Endothelial cell of umbilical vein (primary cell): ENCODE data around the gene CEACAM5. TPM values are rescaled to one million over a fixed set of nuclear protein-coding genes. Genes with fewer than 3 reads are reported as not detected.

Source experiments
- Bru-seq: library from RNA; stranded (reverse); fragments of 400-500 nt; gene quantifications from one replicate; lab custom pipeline; 2021; lab: Mats Ljungman, UMichigan
- BruChase-seq, 2 experiments: library from RNA; stranded (reverse); fragments of 400-500 nt; gene quantifications; one replicate each; lab custom pipeline; 2021; lab: Mats Ljungman, UMichigan
- BruUV-seq: library from RNA; stranded (reverse); fragments of 400-500 nt; replicated peaks from 2 replicates; lab custom pipeline; 2021; lab: Mats Ljungman, UMichigan
- CTCF ChIA-PET: fragments of 300-600, 350-600 bp; sonication (Branson Sonifier 250); formaldehyde crosslinking; loops from one replicate; lab custom pipeline; 2021; ENCODE audit warnings: antibody characterized with exemption, inconsistent platforms; lab: Charles Lee
- POLR2A ChIA-PET: fragments of 300-600, 350-600 bp; sonication (Branson Sonifier 250); formaldehyde crosslinking; loops from one replicate; lab custom pipeline; 2021; ENCODE audit warnings: antibody characterized with exemption, inconsistent platforms; lab: Charles Lee
- DNase-seq: peaks from one replicate; pipeline ENCODE4 v3.0.0-alpha.2; 2011; ENCODE audit warnings: low read depth, low spot score
- FAIRE-seq: peaks from 2 replicates; lab custom pipeline; 2011; peaks lifted over from hg19 to GRCh38; lab: Jason Lieb, UNC
- H2AFZ ChIP-seq: 2 replicates; pipeline ENCODE4 v1.6.0; 2012; ENCODE audit warnings: low read depth, low read length, control low read depth, inconsistent platforms
- H3K27ac ChIP-seq: 2 replicates; pipeline ENCODE4 v1.5.1; 2011; ENCODE audit warnings: low read depth, mild to moderate bottlenecking, control low read depth, low read length, moderate library complexity; ENCODE audit not compliant: insufficient read depth
- H3K27me3 ChIP-seq, 2 experiments: 2 replicates each; pipeline versions ENCODE4 v1.6.0 to v1.6.1; 2011; ENCODE audit warnings: low read length in 2 of 2, mixed read lengths in 1 of 2; ENCODE audit not compliant: control insufficient read depth in 2 of 2, insufficient read depth in 2 of 2
- H3K36me3 ChIP-seq, 2 experiments: 2 replicates in 1 of 2; 3 replicates in 1 of 2; pipeline ENCODE4 v1.5.1; 2011; ENCODE audit warnings: low read length in 2 of 2, mild to moderate bottlenecking in 1 of 2, moderate library complexity in 1 of 2; ENCODE audit not compliant: control insufficient read depth in 2 of 2, insufficient read depth in 2 of 2; ENCODE audit errors: extremely low read depth in 1 of 2
- H3K4me1 ChIP-seq: 3 replicates; pipeline ENCODE4 v1.5.1; 2011; ENCODE audit warnings: mild to moderate bottlenecking, low read length; ENCODE audit not compliant: control insufficient read depth, insufficient read depth; ENCODE audit errors: extremely low read depth
- H3K4me2 ChIP-seq: 2 replicates; pipeline ENCODE4 v1.6.1; 2011; ENCODE audit warnings: low read length, control low read depth, mixed read lengths; ENCODE audit not compliant: insufficient read depth
- H3K4me3 ChIP-seq, 3 experiments: fragments of 200-600 bp in 1 of 3; sonication (generic), shearing (Covaris generic) in 1 of 3; replicated peaks in 1 of 3; 2 replicates each; pipeline ENCODE4 v1.5.1; 2011 to 2016; ENCODE audit warnings: control low read depth in 3 of 3, low read length in 3 of 3, mild to moderate bottlenecking in 2 of 3, inconsistent platforms in 1 of 3, low read depth in 1 of 3, moderate library complexity in 1 of 3; ENCODE audit not compliant: insufficient read depth in 1 of 3
- H3K79me2 ChIP-seq: 2 replicates; pipeline ENCODE4 v1.6.0; 2012; ENCODE audit warnings: low read length, inconsistent platforms; ENCODE audit not compliant: control insufficient read depth, insufficient read depth
- H3K9ac ChIP-seq: replicated peaks from 2 replicates; pipeline ENCODE3; 2011; ENCODE audit warnings: low read length, control low read depth; ENCODE audit not compliant: insufficient read depth; ENCODE audit errors: extremely low read depth
- H3K9me1 ChIP-seq: replicated peaks from 3 replicates; pipeline ENCODE4 v1.6.0; 2011; ENCODE audit warnings: mild to moderate bottlenecking, low read length; ENCODE audit not compliant: control insufficient read depth, insufficient read depth; ENCODE audit errors: extremely low read depth
- H3K9me3 ChIP-seq: replicated peaks from 2 replicates; pipeline ENCODE4 v1.5.1; 2012; ENCODE audit warnings: low read length, inconsistent platforms; ENCODE audit not compliant: control insufficient read depth, insufficient read depth
- H4K20me1 ChIP-seq: replicated peaks from 2 replicates; pipeline ENCODE3; 2011; ENCODE audit warnings: mild to moderate bottlenecking, low read length; ENCODE audit not compliant: control insufficient read depth, insufficient read depth; ENCODE audit errors: extremely low read depth
- CTCF ChIP-seq, 2 donors: IDR thresholded peaks; 1 replicate in 1 of 2; 2 replicates in 1 of 2; pipeline ENCODE4 v1.5.1; 2011; ENCODE audit warnings: low read length in 2 of 2, mild to moderate bottlenecking in 2 of 2, moderate library complexity in 2 of 2, control low read depth in 1 of 2, inconsistent platforms in 1 of 2, low read depth in 1 of 2; ENCODE audit not compliant: insufficient read depth in 1 of 2; ENCODE audit errors: extremely low read depth in 1 of 2
- EZH2 ChIP-seq: IDR thresholded peaks from 2 replicates; pipeline ENCODE4 v1.6.1; 2012; ENCODE audit warnings: borderline replicate concordance, low read depth, mild to moderate bottlenecking, moderate library complexity, low read length, inconsistent platforms; ENCODE audit not compliant: severe bottlenecking
- FOS ChIP-seq: IDR thresholded peaks from 2 replicates; pipeline ENCODE4 v1.6.1; 2011; ENCODE audit warnings: mild to moderate bottlenecking, low read length, moderate library complexity, borderline replicate concordance; ENCODE audit not compliant: insufficient read depth
- GATA2 ChIP-seq: IDR thresholded peaks from 2 replicates; pipeline ENCODE4 v1.7.0; 2011; ENCODE audit warnings: low read depth, mild to moderate bottlenecking, moderate library complexity, mixed read lengths, low read length; ENCODE audit not compliant: insufficient read length, insufficient read depth
- JUN ChIP-seq: IDR thresholded peaks from 2 replicates; pipeline ENCODE4 v1.6.1; 2011; ENCODE audit warnings: borderline replicate concordance, low read depth; ENCODE audit not compliant: insufficient read length, insufficient read depth
- MAX ChIP-seq: IDR thresholded peaks from 2 replicates; pipeline ENCODE4 v1.6.1; 2011; ENCODE audit not compliant: insufficient read depth, insufficient read length
- MYC ChIP-seq: IDR thresholded peaks from one replicate; pipeline ENCODE4 v1.6.1; 2011; ENCODE audit warnings: mild to moderate bottlenecking, low read depth, low read length
- POLR2A ChIP-seq: IDR thresholded peaks from 2 replicates; pipeline ENCODE4 v1.6.1; 2012; ENCODE audit warnings: low read depth, mild to moderate bottlenecking, control low read depth, low read length
- POLR2AphosphoS5 ChIP-seq: IDR thresholded peaks from 2 replicates; pipeline ENCODE4 v1.6.1; 2012; ENCODE audit warnings: low read depth, mild to moderate bottlenecking, control low read depth, low read length, moderate library complexity; ENCODE audit not compliant: insufficient read depth
- dilution Hi-C: fragments of 300-500 bp; cut with MboI; formaldehyde crosslinking; loops from one replicate; pipeline ENCODE4 v1.15.0; 2019; ENCODE audit warnings: low sequenced_read_pairs; ENCODE audit not compliant: extremely low pct_ligation_motif_present
- intact Hi-C: fragments of 100-400 bp; cut with micrococcal nuclease; formaldehyde crosslinking; loops from one replicate; pipeline ENCODE4 v1.10.0; 2022
- long read RNA-seq: library from polyadenylated mRNA; stranded (forward); transcript quantifications from one replicate; pipeline ENCODE4 v2.0.0, GENCODE V29; 2021
- polyA minus RNA-seq, 3 experiments: library from RNA; depleted of rRNA, polyadenylated mRNA; stranded (reverse); fragments of >200 nt; gene quantifications; 1 replicate in 1 of 3; 2 replicates in 2 of 3; pipeline ENCODE4 v1.2.3, GENCODE V29; 2011
- polyA plus RNA-seq, 4 experiments: library from polyadenylated mRNA; depleted of rRNA in 3 of 4; stranded (reverse) in 3 of 4; unstranded in 1 of 4; fragments of >200 nt; gene quantifications; 2 replicates each; pipeline versions ENCODE4 v1.2.1 to v1.2.3, GENCODE V29; 2011 to 2012; ENCODE audit warnings: missing spikeins in 1 of 4
- total RNA-seq: library from RNA; stranded (reverse); gene quantifications from 2 replicates; pipeline ENCODE4 v1.2.3, GENCODE V29; 2021

Gene CEACAM5
- total RNA-seq (not detected in 2 replicates), polyA plus RNA-seq (not detected in 2 replicates), polyA minus RNA-seq (not detected in 2 replicates), Bru-seq, nascent RNA (not detected), BruChase-seq, experiment 1, labeled RNA remaining after a 6-hour chase (not detected), BruChase-seq, experiment 2, labeled RNA remaining after a 2-hour chase (not detected)
- not detected in 2 replicates for polyA plus RNA-seq (2011; cell fraction: cytosol; rRNA removed)
- not detected in 2 replicates for polyA plus RNA-seq (2011; cell fraction: nucleus; rRNA removed)
- polyA plus RNA-seq (2012) = not detected in 2 replicates
- not detected for polyA minus RNA-seq (2011; cell fraction: cytosol; rRNA and poly(A)+ RNA removed)
- polyA minus RNA-seq (2011; cell fraction: nucleus; rRNA and poly(A)+ RNA removed) = not detected in 2 replicates
- long read RNA-seq = 0 reads

GRCh38 chr19:41708481-41708880, at the start of gene CEACAM5:
CEACAM5 (plus strand) TSS chr19:41708626; CDS start chr19:41708732, 106 bp downstream.
- no peak for FAIRE-seq
- intact Hi-C loops (no loop called here), dilution Hi-C loops (no loop called here)
- no peaks in the 10 kb centered on the region for H3K9me1 ChIP-seq
- TF ChIP-seq EZH2 (no peak), FOS (no peak)
- H3K4me3 ChIP-seq = no peak within 1 kb of the TSS
- no peaks in the 10 kb centered on the region for H3K79me2 ChIP-seq
- no peaks in the 10 kb centered on the region for H4K20me1 ChIP-seq
- no peak for DNase-seq
- H3K9ac ChIP-seq = no peak within 1 kb of the TSS
- H3K4me2 ChIP-seq = no peak within 1 kb of the TSS
- CTCF ChIA-PET = no interaction called here
- no peaks in the 10 kb centered on the region for H3K36me3 ChIP-seq
- H3K9me3 ChIP-seq = no peaks in the 10 kb centered on the region
- BruUV-seq = no TSS peak
- H3K27ac ChIP-seq = no peak within 1 kb of the TSS
- no peaks in the 10 kb centered on the region for H3K27me3 ChIP-seq
- POLR2A ChIA-PET = no interaction called here
- H2AFZ ChIP-seq = no peak within 1 kb of the TSS
- H3K4me1 ChIP-seq = no peaks in the 10 kb centered on the region

- no peak for FAIRE-seq
- POLR2A ChIA-PET = no interaction called here
Observed at GRCh38 chr19:41666075-41666474, 42.4 kb upstream of the CEACAM5 start.

More at GRCh38 chr19:41666075-41666474, 42.4 kb upstream of the CEACAM5 start:
- Histone ChIP-seq H3K9me1 (no peaks in the 10 kb centered on the region), H2AFZ (no peak overlapping the region), H3K27ac (no peak overlapping the region), H4K20me1 (no peaks in the 10 kb centered on the region), H3K27me3 (no peaks in the 10 kb centered on the region), H3K4me1 (no peaks in the 10 kb centered on the region), H3K9me3 (peaks cover 6% of the 10 kb centered on the region), H3K79me2 (no peaks in the 10 kb centered on the region), H3K9ac (no peak overlapping the region), H3K4me2 (no peak overlapping the region), H3K36me3 (no peaks in the 10 kb centered on the region), H3K4me3 (no peak overlapping the region)
- no peak for DNase-seq
- CTCF ChIA-PET = no interaction called here
- TF ChIP-seq MAX = no peak
- TF ChIP-seq FOS = no peak
- TF ChIP-seq CTCF (IDR thresholded peaks at IDR 0.05; ENCODE audit: extremely low read depth in 1 of 2, insufficient read depth in 1 of 2, low read depth in 1 of 2, low read length in 2 of 2) = no peak
- TF ChIP-seq EZH2 = no peak
- no peak for TF ChIP-seq JUN
- TF ChIP-seq POLR2AphosphoS5 = no peak
- no peak for TF ChIP-seq POLR2A
- no peak for TF ChIP-seq MYC
- TF ChIP-seq GATA2 = no peak
- intact Hi-C loops (no loop called here), dilution Hi-C loops (no loop called here)
- BruUV-seq = no TSS peak
